IMR-90 (cell line): ENCODE measurements around the gene THRB. TPM values are rescaled to one million over a fixed set of nuclear protein-coding genes. Genes with fewer than 3 reads are reported as not detected.

Experiments used
- ATAC-seq: fragments of 200-7000 bp; cut with Tn5 transposase; 2 replicates; pipeline ENCODE4 v1.9.1; 2020; ENCODE audit warnings: low read depth, mild to moderate bottlenecking, moderate library complexity
- BruUV-seq: library from RNA; stranded (reverse); fragments of 400-500 nt; replicated peaks from 2 replicates; lab custom pipeline; 2021; lab: Mats Ljungman, UMichigan
- CTCF ChIA-PET: fragments of 300-600 bp; formaldehyde crosslinking; extraction: SDS; loops from one replicate; lab custom pipeline; 2021; ENCODE audit warnings: antibody characterized with exemption; lab: Yijun Ruan, JAX
- POLR2A ChIA-PET: fragments of 300-600 bp; sonication (Branson Sonifier 250); formaldehyde crosslinking; loops from one replicate; lab custom pipeline; 2022; ENCODE audit warnings: antibody characterized with exemption; ENCODE audit not compliant: unreplicated experiment; lab: Charles Lee
- DNase-seq: peaks from one replicate; pipeline ENCODE4 v3.0.0; 2013
- H2AFZ ChIP-seq: replicated peaks from 2 replicates; pipeline ENCODE3; 2013; ENCODE audit warnings: low read length, mild to moderate bottlenecking; ENCODE audit not compliant: poor library complexity
- H2AK5ac ChIP-seq: 2 replicates; pipeline ENCODE4 v1.6.1; 2013; ENCODE audit warnings: low read depth, low read length, inconsistent platforms
- H2AK9ac ChIP-seq: replicated peaks from 2 replicates; pipeline ENCODE3; 2013; ENCODE audit warnings: mild to moderate bottlenecking, low read depth, low read length, moderate library complexity; ENCODE audit not compliant: poor library complexity
- H2BK120ac ChIP-seq: 2 replicates; pipeline ENCODE4 v1.6.1; 2013; ENCODE audit warnings: low read depth, low read length, inconsistent platforms
- H2BK15ac ChIP-seq: 3 replicates; pipeline ENCODE4 v1.6.1; 2013; ENCODE audit warnings: low read depth, low read length, inconsistent platforms
- H2BK20ac ChIP-seq: 2 replicates; pipeline ENCODE4 v1.6.1; 2013; ENCODE audit warnings: low read depth, mild to moderate bottlenecking, inconsistent platforms, low read length, moderate library complexity
- H2BK5ac ChIP-seq: 2 replicates; pipeline ENCODE4 v1.6.1; 2013; ENCODE audit warnings: mild to moderate bottlenecking, low read depth, low read length, inconsistent platforms; ENCODE audit not compliant: poor library complexity, severe bottlenecking
- H3K14ac ChIP-seq: replicated peaks from 2 replicates; pipeline ENCODE4 v1.6.1; 2013; ENCODE audit warnings: low read depth, low read length, inconsistent platforms
- H3K18ac ChIP-seq: 2 replicates; pipeline ENCODE4 v1.6.1; 2013; ENCODE audit warnings: low read depth, low read length, control low read depth
- H3K23ac ChIP-seq: 2 replicates; pipeline ENCODE4 v1.6.1; 2013; ENCODE audit warnings: low read depth, low read length, inconsistent platforms
- H3K27ac ChIP-seq: 2 replicates; pipeline ENCODE4 v1.5.1; 2013; ENCODE audit warnings: mild to moderate bottlenecking, control low read depth, low read length; ENCODE audit not compliant: insufficient read depth
- H3K27me3 ChIP-seq: 2 replicates; pipeline ENCODE4 v1.6.1; 2013; ENCODE audit warnings: low read length; ENCODE audit not compliant: control insufficient read depth, insufficient read depth
- H3K36me3 ChIP-seq: 2 replicates; pipeline ENCODE4 v1.6.1; 2013; ENCODE audit warnings: low read length, mixed read lengths; ENCODE audit not compliant: control insufficient read depth, insufficient read depth
- H3K4ac ChIP-seq: 2 replicates; pipeline ENCODE4 v1.6.1; 2013; ENCODE audit warnings: low read depth, low read length, inconsistent platforms
- H3K4me1 ChIP-seq: 2 replicates; pipeline ENCODE4 v1.6.1; 2013; ENCODE audit warnings: low read length, mixed read lengths; ENCODE audit not compliant: control insufficient read depth, insufficient read depth
- H3K4me2 ChIP-seq: 2 replicates; pipeline ENCODE4 v1.6.1; 2013; ENCODE audit warnings: low read depth, mild to moderate bottlenecking, control low read depth, low read length, moderate library complexity
- H3K4me3 ChIP-seq: 2 replicates; pipeline ENCODE4 v1.5.1; 2013; ENCODE audit warnings: low read depth, mild to moderate bottlenecking, control low read depth, low read length, moderate library complexity; ENCODE audit not compliant: insufficient read depth
- H3K56ac ChIP-seq: 2 replicates; pipeline ENCODE4 v1.6.1; 2013; ENCODE audit warnings: low read length, inconsistent platforms; ENCODE audit not compliant: insufficient read depth; ENCODE audit errors: extremely low read depth
- H3K79me1 ChIP-seq, 2 experiments: 2 replicates each; pipeline ENCODE4 v1.6.1; 2013; ENCODE audit warnings: low read length in 2 of 2, inconsistent platforms in 1 of 2, low read depth in 1 of 2
- H3K9ac ChIP-seq: 2 replicates; pipeline ENCODE4 v1.6.1; 2013; ENCODE audit warnings: low read depth, low read length, control low read depth
- H3K9me1 ChIP-seq: 2 replicates; pipeline ENCODE4 v1.6.1; 2013; ENCODE audit warnings: low read length, inconsistent platforms; ENCODE audit not compliant: insufficient read depth
- H3K9me3 ChIP-seq: 2 replicates; pipeline ENCODE4 v1.6.1; 2013; ENCODE audit warnings: low read length; ENCODE audit not compliant: control insufficient read depth, insufficient read depth
- H4K20me1 ChIP-seq: 2 replicates; pipeline ENCODE4 v1.6.1; 2013; ENCODE audit warnings: low read length, inconsistent platforms; ENCODE audit not compliant: insufficient read depth
- H4K5ac ChIP-seq: 2 replicates; pipeline ENCODE4 v1.6.1; 2013; ENCODE audit warnings: mild to moderate bottlenecking, low read depth, low read length, control low read depth
- H4K8ac ChIP-seq, 2 experiments: 2 replicates each; pipeline ENCODE4 v1.6.1; 2013; ENCODE audit warnings: low read depth in 2 of 2, low read length in 2 of 2, control low read depth in 1 of 2, inconsistent platforms in 1 of 2
- H4K91ac ChIP-seq: 2 replicates; pipeline ENCODE4 v1.6.1; 2013; ENCODE audit warnings: low read depth, low read length, inconsistent platforms; ENCODE audit not compliant: insufficient read depth
- BHLHE40 ChIP-seq: fragments of 150-350 bp; IDR thresholded peaks from 2 replicates; pipeline ENCODE4 v1.6.1; 2016; ENCODE audit warnings: mild to moderate bottlenecking, low read depth, low read length
- CEBPB ChIP-seq: IDR thresholded peaks from 2 replicates; pipeline ENCODE4 v1.6.1; 2012; ENCODE audit warnings: low read depth, low read length, improper control_type of control experiment
- CHD1 ChIP-seq: IDR thresholded peaks from 2 replicates; pipeline ENCODE4 v1.6.1; 2012; ENCODE audit warnings: low read depth, low read length, improper control_type of control experiment
- CTCF ChIP-seq: conservative IDR thresholded peaks from 2 replicates; pipeline ENCODE4 v1.5.1; 2012; ENCODE audit warnings: mild to moderate bottlenecking, low read depth, low read length, improper control_type of control experiment
- ELK1 ChIP-seq: fragments of 150-350 bp; IDR thresholded peaks from 2 replicates; pipeline ENCODE4 v1.6.1; 2016; ENCODE audit warnings: low read depth, mild to moderate bottlenecking, low read length, moderate library complexity, borderline replicate concordance
- FOS ChIP-seq: fragments of 150-350 bp; IDR thresholded peaks from 2 replicates; pipeline ENCODE4 v1.6.1; 2016; ENCODE audit warnings: low read depth, low read length
- MAFK ChIP-seq: IDR thresholded peaks from 2 replicates; pipeline ENCODE4 v1.6.1; 2012; ENCODE audit warnings: low read depth, low read length, improper control_type of control experiment
- MAZ ChIP-seq: IDR thresholded peaks from 2 replicates; pipeline ENCODE4 v1.6.1; 2012; ENCODE audit warnings: low read depth, mild to moderate bottlenecking, low read length, improper control_type of control experiment, moderate library complexity, borderline replicate concordance
- MXI1 ChIP-seq: IDR thresholded peaks from 2 replicates; pipeline ENCODE4 v1.6.1; 2012; ENCODE audit warnings: low read depth, mild to moderate bottlenecking, low read length, moderate library complexity, borderline replicate concordance
- NFE2L2 ChIP-seq: fragments of 150-350 bp; IDR thresholded peaks from 2 replicates; pipeline ENCODE4 v1.6.1; 2016; ENCODE audit warnings: low read depth, mild to moderate bottlenecking, low read length
- POLR2A ChIP-seq: IDR thresholded peaks from 2 replicates; pipeline ENCODE4 v1.6.1; 2012; ENCODE audit warnings: mild to moderate bottlenecking, low read depth, low read length
- RAD21 ChIP-seq: IDR thresholded peaks from 2 replicates; pipeline ENCODE4 v1.6.1; 2012; ENCODE audit warnings: low read length, improper control_type of control experiment
- RCOR1 ChIP-seq: IDR thresholded peaks from 2 replicates; pipeline ENCODE4 v1.6.1; 2012; ENCODE audit warnings: mild to moderate bottlenecking, low read length, improper control_type of control experiment; ENCODE audit not compliant: insufficient replicate concordance
- RFX5 ChIP-seq: IDR thresholded peaks from 2 replicates; pipeline ENCODE4 v1.8.0; 2012; ENCODE audit warnings: low read depth, mild to moderate bottlenecking, low read length, moderate library complexity
- SMC3 ChIP-seq: fragments of 150-350 bp; IDR thresholded peaks from 2 replicates; pipeline ENCODE4 v1.6.1; 2016; ENCODE audit warnings: low read depth, mild to moderate bottlenecking, antibody characterized with exemption, low read length, moderate library complexity
- USF2 ChIP-seq: fragments of 150-350 bp; IDR thresholded peaks from 2 replicates; pipeline ENCODE4 v1.6.1; 2017; ENCODE audit warnings: mild to moderate bottlenecking, antibody characterized with exemption, low read length, low read depth
- dilution Hi-C: fragments of 300-500 bp; cut with HindIII; formaldehyde crosslinking; loops from one replicate; pipeline ENCODE4 v1.14.3; 2018; ENCODE audit warnings: low sequenced_read_pairs; ENCODE audit not compliant: unreplicated experiment
- in situ Hi-C: fragments of 300-500 bp; cut with MboI; formaldehyde crosslinking; loops from 3 replicates; pipeline ENCODE4 v1.14.3; 2019; ENCODE audit warnings: low sequenced_read_pairs, inconsistent platforms, mixed read lengths
- intact Hi-C: fragments of 100-400 bp; cut with micrococcal nuclease; formaldehyde crosslinking; loops from 2 replicates; pipeline ENCODE4 v1.10.0; 2022
- polyA plus RNA-seq, 3 experiments: library from polyadenylated mRNA; depleted of rRNA; stranded (reverse); fragments of >200 nt; gene quantifications; 2 replicates each; pipeline ENCODE4 v1.2.3, GENCODE V29; 2012; ENCODE audit warnings: low replicate concordance in 1 of 3
- total RNA-seq: library from RNA; depleted of rRNA; stranded (reverse); fragments of >200 nt; gene quantifications from 2 replicates; pipeline ENCODE4 v1.2.3, GENCODE V29; 2012

The THRB gene
- total and polyA plus RNA-seq, 2 of the 4 experiments (the other 2 are of a cell fraction): under 0.01 TPM; not detected in 1

GRCh38 chr3:24310887-24311286 is 183.8 kb downstream of the THRB start:
- no peaks in the 10 kb centered on the region for H3K9me1 ChIP-seq
- ATAC-seq: no peak
- no peak overlapping the region for H4K8ac ChIP-seq
- no peaks in the 10 kb centered on the region for H3K79me1 ChIP-seq
- TF ChIP-seq MAFK: no peak
- no peak for TF ChIP-seq POLR2A
- TF ChIP-seq USF2: no peak
- no peak for TF ChIP-seq RFX5
- TF ChIP-seq RCOR1: no peak
- TF ChIP-seq MXI1: no peak
- no peak for TF ChIP-seq SMC3
- TF ChIP-seq FOS: no peak
- no peak for TF ChIP-seq CHD1
- TF ChIP-seq ELK1: no peak
- no peak for TF ChIP-seq MAZ
- no peak for TF ChIP-seq CEBPB
- no peak for TF ChIP-seq CTCF
- TF ChIP-seq BHLHE40: no peak
- TF ChIP-seq NFE2L2: no peak
- no peak for TF ChIP-seq RAD21
- H2AFZ ChIP-seq: no peak overlapping the region
- intact Hi-C loops: no loop called here
- H4K20me1 ChIP-seq: no peaks in the 10 kb centered on the region
- no peak overlapping the region for H2BK15ac ChIP-seq
- no TSS peak for BruUV-seq
- no peak overlapping the region for H3K56ac ChIP-seq
- no peak overlapping the region for H2AK9ac ChIP-seq
- H3K9me3 ChIP-seq: no peaks in the 10 kb centered on the region
- no peak overlapping the region for H3K23ac ChIP-seq
- no peaks in the 10 kb centered on the region for H3K27me3 ChIP-seq
- dilution Hi-C loops: no loop called here
- in situ Hi-C loops: no loop called here
- no peak overlapping the region for H3K27ac ChIP-seq
- H2BK20ac ChIP-seq: no peak overlapping the region
- DNase-seq: no peak
- H3K4ac ChIP-seq: no peak overlapping the region
- no peaks in the 10 kb centered on the region for H3K36me3 ChIP-seq
- H3K14ac ChIP-seq: no peak overlapping the region
- no peak overlapping the region for H4K91ac ChIP-seq
- no peak overlapping the region for H3K9ac ChIP-seq
- no peak overlapping the region for H2BK5ac ChIP-seq
- H3K4me1 ChIP-seq: no peaks in the 10 kb centered on the region
- H2AK5ac ChIP-seq: no peak overlapping the region
- H3K18ac ChIP-seq: no peak overlapping the region
- H2BK120ac ChIP-seq: no peak overlapping the region
- H3K4me2 ChIP-seq: no peak overlapping the region
- no peak overlapping the region for H3K4me3 ChIP-seq
- ChIA-PET CTCF (interaction anchor here (1.0 kb wide), 1 partner anchor 12 kb away, joined by 3 read pairs; no protein-coding TSS in a partner anchor), POLR2A (no interaction called here)
- H4K5ac ChIP-seq: no peak overlapping the region
